SK-N-SH treated with all-trans-retinoic acid at 6 μM for 48 hours (cell line): ENCODE measurements around the gene DNER.

Source experiments
- ATAC-seq: fragments of 200-7000 bp; cut with Tn5 transposase; 3 replicates; pipeline ENCODE4 v1.9.1; 2020; ENCODE audit warnings: mild to moderate bottlenecking, moderate library complexity
- BACH2 ChIP-seq: fragments of 250-450 bp; sonication (Bioruptor Pico); IDR thresholded peaks from 2 replicates; pipeline ENCODE4 v1.9.0; 2021; ENCODE audit warnings: mild to moderate bottlenecking, borderline replicate concordance
- CSDC2 ChIP-seq: fragments of 250-450 bp; sonication (Bioruptor Pico); IDR thresholded peaks from 2 replicates; pipeline ENCODE4 v1.5.0; 2020; ENCODE audit warnings: mild to moderate bottlenecking, moderate library complexity
- CSRNP3 ChIP-seq: fragments of 250-450 bp; sonication (Bioruptor Pico); IDR thresholded peaks from 2 replicates; pipeline ENCODE4 v1.5.1; 2021; ENCODE audit warnings: mild to moderate bottlenecking, moderate library complexity
- ESRRG ChIP-seq: fragments of 250-450 bp; sonication (Bioruptor Pico); IDR thresholded peaks from 2 replicates; pipeline ENCODE4 v1.6.1; 2021; ENCODE audit warnings: mild to moderate bottlenecking
- GLIS3 ChIP-seq: fragments of 250-450 bp; sonication (Bioruptor Pico); IDR thresholded peaks from 2 replicates; pipeline ENCODE4 v1.5.0; 2020; ENCODE audit warnings: mild to moderate bottlenecking, moderate library complexity
- ISL1 ChIP-seq: fragments of 250-450 bp; sonication (Bioruptor Pico); IDR thresholded peaks from 2 replicates; pipeline ENCODE4 v2.1.2; 2022; ENCODE audit warnings: mild to moderate bottlenecking, moderate library complexity
- OSR1 ChIP-seq: fragments of 250-450 bp; sonication (Bioruptor Pico); IDR thresholded peaks from 2 replicates; pipeline ENCODE4 v1.8.0; 2022; ENCODE audit warnings: moderate library complexity, mild to moderate bottlenecking, inconsistent platforms
- PATZ1 ChIP-seq: fragments of 250-450 bp; sonication (Bioruptor Pico); IDR thresholded peaks from 2 replicates; pipeline ENCODE4 v1.8.0; 2020; ENCODE audit warnings: mild to moderate bottlenecking, moderate library complexity, borderline replicate concordance
- PPARA ChIP-seq: fragments of 250-450 bp; sonication (Bioruptor Pico); IDR thresholded peaks from 2 replicates; pipeline ENCODE4 v1.5.0; 2020; ENCODE audit warnings: mild to moderate bottlenecking, borderline replicate concordance
- RARB ChIP-seq: fragments of 250-450 bp; sonication (Bioruptor Pico); IDR thresholded peaks from 2 replicates; pipeline ENCODE4 v1.8.0; 2021; ENCODE audit warnings: mild to moderate bottlenecking, moderate library complexity
- SNAI2 ChIP-seq: fragments of 250-450 bp; sonication (Bioruptor Pico); IDR thresholded peaks from 2 replicates; pipeline ENCODE4 v1.5.0; 2020; ENCODE audit warnings: mild to moderate bottlenecking, moderate library complexity
- TCF4 ChIP-seq: fragments of 250-450 bp; sonication (Bioruptor Pico); IDR thresholded peaks from 2 replicates; pipeline ENCODE4 v1.8.0; 2021; ENCODE audit warnings: mild to moderate bottlenecking, moderate library complexity, borderline replicate concordance
- TOX ChIP-seq: fragments of 250-450 bp; sonication (Bioruptor Pico); IDR thresholded peaks from 2 replicates; pipeline ENCODE4 v1.8.0; 2021; ENCODE audit warnings: mild to moderate bottlenecking, moderate library complexity, borderline replicate concordance
- TSHZ2 ChIP-seq: fragments of 250-450 bp; sonication (Bioruptor Pico); IDR thresholded peaks from 2 replicates; pipeline ENCODE4 v1.5.0; 2020; ENCODE audit warnings: mild to moderate bottlenecking, moderate library complexity
- ZFP3 ChIP-seq: fragments of 250-450 bp; sonication (Bioruptor Pico); IDR thresholded peaks from 2 replicates; pipeline ENCODE4 v1.5.0; 2020; ENCODE audit warnings: mild to moderate bottlenecking, moderate library complexity
- ZFP30 ChIP-seq: fragments of 450-650 bp; formaldehyde crosslinking; IDR thresholded peaks from 2 replicates; pipeline ENCODE4 v1.5.0; 2022; ENCODE audit warnings: mild to moderate bottlenecking, moderate library complexity
- ZNF70 ChIP-seq: fragments of 450-650 bp; formaldehyde crosslinking; IDR thresholded peaks from 2 replicates; pipeline ENCODE4 v1.5.0; 2020; ENCODE audit warnings: mild to moderate bottlenecking, moderate library complexity
- ZNF8 ChIP-seq: fragments of 450-650 bp; formaldehyde crosslinking; IDR thresholded peaks from 2 replicates; pipeline ENCODE4 v1.5.0; 2020; ENCODE audit warnings: mild to moderate bottlenecking, moderate library complexity

The DNER gene

GRCh38 chr2:229392196-229392595 lies 322.2 kb downstream of the DNER start:
- no peak for TF ChIP-seq CSDC2 (CRISPR knock-in tag)
- no peak for TF ChIP-seq PPARA (CRISPR knock-in tag)
- TF ChIP-seq TCF4 (CRISPR knock-in tag) = no peak
- TF ChIP-seq BACH2 = no peak
- TF ChIP-seq ZFP3 = no peak
- TF ChIP-seq ZFP30 (CRISPR knock-in tag) = no peak
- TF ChIP-seq ZNF8 (CRISPR knock-in tag) = no peak
- TF ChIP-seq TSHZ2 (CRISPR knock-in tag) = no peak
- no peak for TF ChIP-seq TOX (CRISPR knock-in tag)
- no peak for TF ChIP-seq ESRRG (CRISPR knock-in tag)
- TF ChIP-seq, all 23 proteins: peak for 0
- ATAC-seq = no peak

- TF ChIP-seq ESRRG (CRISPR knock-in tag) = no peak
- no peak for TF ChIP-seq ISL1 (CRISPR knock-in tag)
- TF ChIP-seq ZNF8 (CRISPR knock-in tag) = no peak
- TF ChIP-seq BACH2 = no peak
- TF ChIP-seq TOX (CRISPR knock-in tag) = no peak
- TF ChIP-seq ZFP30 (CRISPR knock-in tag) = no peak
- TF ChIP-seq GLIS3 (CRISPR knock-in tag) = no peak
- TF ChIP-seq RARB = no peak
- TF ChIP-seq TSHZ2 (CRISPR knock-in tag) = no peak
- TF ChIP-seq PATZ1 (CRISPR knock-in tag) = no peak
- TF ChIP-seq TCF4 (CRISPR knock-in tag) = no peak
- TF ChIP-seq PPARA (CRISPR knock-in tag) = no peak
- no peak for TF ChIP-seq SNAI2
- TF ChIP-seq ZFP3 = no peak
- no peak for TF ChIP-seq CSRNP3 (CRISPR knock-in tag)
- no peak for TF ChIP-seq OSR1 (CRISPR knock-in tag)
- TF ChIP-seq, all 23 proteins: peak for 0
- no peak for ATAC-seq
Measured at GRCh38 chr2:229388731-229389130, 325.6 kb downstream of the DNER start.

- TF ChIP-seq ZNF70 = no peak
- TF ChIP-seq PATZ1 (CRISPR knock-in tag) = no peak
- TF ChIP-seq TCF4 (CRISPR knock-in tag) = no peak
- ATAC-seq = no peak
Measured at GRCh38 chr2:229387866-229388265, 326.5 kb downstream of the DNER start.
